ENCODE data around the gene MEX3D.

Gene MEX3D

GRCh38 chr19:1511318-1512317, 56.5 kb downstream of the MEX3D start:
- no peak overlapping the region for H3K27ac Mint-ChIP-seq
- H3K4me1 Mint-ChIP-seq: peaks cover 31% of the 10 kb centered on the region
- H3K36me3 Mint-ChIP-seq: peaks cover 14% of the 10 kb centered on the region
- no peaks in the 10 kb centered on the region for H3K9me3 Mint-ChIP-seq
- ATAC-seq: no peak
- peak overlapping the region; percentile 68 for H3K4me3 Mint-ChIP-seq
- no peak for DNase-seq (ENCODE audit: low spot score in 2 of 2)

DNA sequence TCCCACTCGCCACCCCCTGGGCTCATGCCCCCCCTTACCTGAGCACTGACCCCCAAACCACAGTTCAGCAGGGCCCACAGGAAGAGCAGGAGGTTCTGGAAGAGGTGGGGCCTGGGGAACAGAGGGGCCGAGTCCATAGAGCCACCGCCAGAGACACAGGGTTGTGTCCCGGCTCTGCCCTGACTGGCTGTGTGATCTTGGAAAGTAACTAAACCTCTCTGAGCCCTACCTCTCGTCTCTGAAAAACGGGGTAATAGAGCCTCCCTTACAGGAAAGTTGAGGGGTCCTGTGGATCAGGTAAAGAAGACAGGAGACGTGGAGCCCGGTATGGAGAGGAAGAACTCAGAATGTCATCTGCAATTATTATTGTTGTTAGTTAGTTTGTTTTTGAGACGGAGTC, 57.3 kb downstream of the MEX3D start:
- Mint-ChIP-seq H3K27ac (no peak overlapping the region), H3K36me3 (peaks cover 14% of the 10 kb centered on the region), H3K4me1 (peaks cover 37% of the 10 kb centered on the region), H3K4me3 (no peak overlapping the region), H3K9me3 (no peaks in the 10 kb centered on the region)
- ATAC-seq (no peak), DNase-seq (ENCODE audit: low spot score in 2 of 2) (no peak)

DNA sequence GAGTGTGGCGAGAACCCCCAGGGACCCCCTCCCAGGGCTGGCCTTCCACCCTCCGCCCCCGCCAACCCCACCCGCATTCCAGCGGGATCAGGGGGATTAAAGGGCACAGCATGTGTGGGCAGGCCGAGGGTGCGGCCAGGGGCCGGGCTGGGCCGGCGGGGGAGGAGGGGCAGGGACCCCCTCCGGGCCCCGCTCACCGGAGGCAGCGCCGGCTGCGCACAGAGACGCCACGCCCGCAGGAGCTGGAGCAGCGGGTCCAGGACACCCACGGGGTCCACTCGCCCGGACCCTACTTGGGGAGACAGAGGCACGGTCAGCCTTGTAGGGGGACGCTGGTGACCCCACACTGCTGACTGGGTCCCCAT, 57.7 kb downstream of the MEX3D start:
- Mint-ChIP-seq H3K27ac (no peak overlapping the region), H3K4me1 (peaks cover 37% of the 10 kb centered on the region), H3K4me3 (no peak overlapping the region), H3K36me3 (peaks cover 14% of the 10 kb centered on the region), H3K9me3 (no peaks in the 10 kb centered on the region)
- no peak for ATAC-seq
- DNase-seq (ENCODE audit: low spot score in 2 of 2): no peak

GRCh38 chr19:1509602-1510441, 58.3 kb downstream of the MEX3D start:
- peak overlapping the region; percentile 21 for H3K27ac Mint-ChIP-seq
- peaks cover 14% of the 10 kb centered on the region for H3K36me3 Mint-ChIP-seq
- H3K4me3 Mint-ChIP-seq: no peak overlapping the region
- DNase-seq (ENCODE audit: low spot score in 2 of 2): no peak
- no peak for ATAC-seq
- H3K9me3 Mint-ChIP-seq: no peaks in the 10 kb centered on the region
- H3K4me1 Mint-ChIP-seq: peaks cover 37% of the 10 kb centered on the region

- ATAC-seq (no peak), DNase-seq (ENCODE audit: low spot score in 2 of 2) (no peak)
- H3K4me3 Mint-ChIP-seq: peak overlapping the region; percentile 82
- H3K4me1 Mint-ChIP-seq: peaks cover 31% of the 10 kb centered on the region
- H3K27ac Mint-ChIP-seq: no peak overlapping the region
- no peaks in the 10 kb centered on the region for H3K9me3 Mint-ChIP-seq
- peaks cover 6% of the 10 kb centered on the region for H3K36me3 Mint-ChIP-seq
Observed at GRCh38 chr19:1508507-1508856, 59.6 kb downstream of the MEX3D start.

- no peaks in the 10 kb centered on the region for H3K9me3 Mint-ChIP-seq
- H3K27ac Mint-ChIP-seq: peak overlapping the region; percentile 83
- DNase-seq (ENCODE audit: low spot score in 2 of 2) (peak; percentile 70 to 93), ATAC-seq (peak; percentile 91)
- H3K4me1 Mint-ChIP-seq: peaks cover 31% of the 10 kb centered on the region
- H3K36me3 Mint-ChIP-seq: peaks cover 6% of the 10 kb centered on the region
- H3K4me3 Mint-ChIP-seq: peak overlapping the region; percentile 82
Observed at GRCh38 chr19:1507763-1508506, 60.2 kb downstream of the MEX3D start.

GRCh38 chr19:1507192-1507660, 60.9 kb downstream of the MEX3D start:
- peak overlapping the region; percentile 82 for H3K4me3 Mint-ChIP-seq
- peak overlapping the region; percentile 83 for H3K27ac Mint-ChIP-seq
- H3K36me3 Mint-ChIP-seq: peaks cover 6% of the 10 kb centered on the region
- H3K4me1 Mint-ChIP-seq: peaks cover 25% of the 10 kb centered on the region
- ATAC-seq: no peak
- DNase-seq (ENCODE audit: low spot score in 2 of 2): no peak
- H3K9me3 Mint-ChIP-seq: no peaks in the 10 kb centered on the region

DNA sequence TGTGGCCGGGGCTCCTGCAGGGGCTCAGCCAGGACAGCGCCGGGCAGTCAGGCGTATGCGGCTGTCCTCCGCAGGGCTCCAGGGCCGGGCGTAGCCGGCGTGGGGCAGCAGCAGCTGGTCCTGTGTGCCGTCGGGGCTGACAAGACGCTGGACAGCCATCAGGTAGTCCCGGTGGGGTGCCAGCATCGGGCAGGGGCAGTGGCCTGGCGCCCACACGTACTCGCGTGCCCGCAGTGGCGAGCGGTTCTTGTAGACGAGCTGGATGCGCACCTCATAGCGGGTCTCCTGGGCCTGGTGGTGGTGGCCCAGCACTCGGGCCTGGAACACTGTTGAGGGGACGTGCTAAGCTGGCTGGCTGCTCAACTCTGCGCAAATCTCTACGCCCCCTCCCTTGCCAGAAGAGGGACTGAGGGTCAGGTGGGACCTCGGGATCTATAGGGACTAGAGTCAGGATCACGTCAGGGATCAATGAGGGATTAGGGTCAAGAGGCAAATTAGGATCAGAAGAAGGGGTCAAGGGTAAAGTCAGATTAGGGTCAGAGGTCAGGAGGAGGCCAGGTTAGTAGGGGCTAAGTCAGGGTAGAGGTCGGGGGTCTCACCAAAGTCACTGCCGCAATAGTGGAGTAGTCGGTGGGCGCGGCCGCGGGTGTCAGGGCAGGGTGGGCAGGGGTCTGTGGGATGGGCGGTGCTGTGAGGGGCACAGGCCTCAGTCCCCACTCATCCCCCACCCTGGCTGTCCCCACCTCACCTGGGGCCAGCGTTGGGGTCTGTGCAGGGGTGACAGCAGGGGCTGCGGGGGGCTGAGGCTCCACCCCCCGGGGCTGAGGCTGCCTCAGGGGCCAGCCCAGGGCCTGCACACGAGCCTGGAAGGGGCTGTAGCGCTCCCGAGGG, 61.9 kb downstream of the MEX3D start:
- ATAC-seq (no peak), DNase-seq (ENCODE audit: low spot score in 2 of 2) (no peak)
- Mint-ChIP-seq H3K4me3 (no peak overlapping the region), H3K36me3 (peaks cover 6% of the 10 kb centered on the region), H3K4me1 (peaks cover 24% of the 10 kb centered on the region), H3K27ac (no peak overlapping the region), H3K9me3 (no peaks in the 10 kb centered on the region)

DNA sequence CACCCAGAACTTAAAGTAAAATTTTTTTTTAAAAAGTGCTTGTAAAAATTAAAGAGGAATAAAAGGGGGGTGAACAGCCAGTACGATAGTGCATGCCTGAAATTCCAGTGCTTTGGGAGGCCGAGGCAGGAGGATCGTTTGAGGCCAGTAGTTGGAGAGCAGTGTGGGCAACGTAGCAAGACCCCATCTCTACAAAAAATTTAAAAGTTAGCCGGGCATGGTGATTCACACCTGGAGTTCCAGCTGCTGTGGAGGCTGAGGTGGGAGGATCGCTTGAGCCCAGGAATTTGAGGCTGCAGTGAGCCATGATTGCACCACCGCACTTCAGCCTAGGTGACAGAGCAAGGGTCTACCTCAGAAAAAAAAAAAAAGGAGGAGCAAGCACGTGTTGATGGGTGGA, 63.1 kb downstream of the MEX3D start:
- H3K27ac Mint-ChIP-seq: no peak overlapping the region
- H3K9me3 Mint-ChIP-seq: no peaks in the 10 kb centered on the region
- H3K36me3 Mint-ChIP-seq: peaks cover 6% of the 10 kb centered on the region
- H3K4me3 Mint-ChIP-seq: no peak overlapping the region
- peaks cover 22% of the 10 kb centered on the region for H3K4me1 Mint-ChIP-seq
- ATAC-seq (no peak), DNase-seq (ENCODE audit: low spot score in 2 of 2) (no peak)

Measured in stimulated activated effector memory CD8-positive, alpha-beta T cell treated with anti-CD3 and anti-CD28 coated beads, Interleukin-12 subunit alpha, Interleukin-12 subunit beta, amount 100 ng/mL, for 72 hours (primary cell).